ENCODE measurements around the gene KIF22. TPM values are rescaled to one million over a fixed set of nuclear protein-coding genes. Genes with fewer than 3 reads are reported as not detected.

KIF22 gene
- total and polyA plus RNA-seq, 9 of the 15 experiments (the other 6 are each of a cell fraction or from before 2014, with no cell fraction given) = 8.7 to 232 (median 131) TPM

DNA sequence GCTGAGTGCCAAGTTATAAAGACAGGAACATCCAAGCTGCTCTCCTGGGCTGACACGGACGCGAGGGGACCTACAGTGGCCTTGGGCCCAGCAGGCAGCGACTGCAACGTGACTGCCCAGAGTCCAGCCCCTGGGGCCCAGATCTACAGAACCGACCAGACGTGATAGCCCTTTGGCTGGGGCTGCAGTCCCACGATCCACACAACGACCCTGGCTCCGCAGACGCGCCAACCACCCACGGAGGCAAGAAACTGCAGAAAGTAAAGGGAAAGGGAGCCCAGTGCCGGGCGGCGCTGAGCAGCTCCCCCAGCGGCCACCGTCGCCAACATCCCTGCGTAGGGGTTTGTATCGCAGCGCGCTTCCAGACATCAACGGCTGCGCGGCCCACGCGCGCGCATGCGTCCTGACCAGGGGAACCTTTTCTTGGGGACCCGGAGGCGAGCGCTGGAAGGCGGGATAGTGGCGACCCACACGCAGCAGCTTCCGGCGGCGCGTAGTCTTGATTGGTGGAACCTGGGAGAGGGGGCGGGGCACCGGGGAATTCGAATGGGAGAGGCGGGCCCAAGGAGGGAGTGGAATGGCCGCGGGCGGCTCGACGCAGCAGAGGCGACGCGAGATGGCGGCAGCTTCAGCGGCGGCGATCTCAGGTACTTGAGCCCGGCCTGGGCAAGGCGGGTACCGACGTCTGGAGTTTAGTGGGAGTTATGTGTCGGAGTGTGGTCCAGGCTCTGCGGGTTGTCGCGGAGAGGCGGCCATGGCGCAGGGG, at the start of gene KIF22 (continued):
- TF ChIP-seq, protein P1, sequence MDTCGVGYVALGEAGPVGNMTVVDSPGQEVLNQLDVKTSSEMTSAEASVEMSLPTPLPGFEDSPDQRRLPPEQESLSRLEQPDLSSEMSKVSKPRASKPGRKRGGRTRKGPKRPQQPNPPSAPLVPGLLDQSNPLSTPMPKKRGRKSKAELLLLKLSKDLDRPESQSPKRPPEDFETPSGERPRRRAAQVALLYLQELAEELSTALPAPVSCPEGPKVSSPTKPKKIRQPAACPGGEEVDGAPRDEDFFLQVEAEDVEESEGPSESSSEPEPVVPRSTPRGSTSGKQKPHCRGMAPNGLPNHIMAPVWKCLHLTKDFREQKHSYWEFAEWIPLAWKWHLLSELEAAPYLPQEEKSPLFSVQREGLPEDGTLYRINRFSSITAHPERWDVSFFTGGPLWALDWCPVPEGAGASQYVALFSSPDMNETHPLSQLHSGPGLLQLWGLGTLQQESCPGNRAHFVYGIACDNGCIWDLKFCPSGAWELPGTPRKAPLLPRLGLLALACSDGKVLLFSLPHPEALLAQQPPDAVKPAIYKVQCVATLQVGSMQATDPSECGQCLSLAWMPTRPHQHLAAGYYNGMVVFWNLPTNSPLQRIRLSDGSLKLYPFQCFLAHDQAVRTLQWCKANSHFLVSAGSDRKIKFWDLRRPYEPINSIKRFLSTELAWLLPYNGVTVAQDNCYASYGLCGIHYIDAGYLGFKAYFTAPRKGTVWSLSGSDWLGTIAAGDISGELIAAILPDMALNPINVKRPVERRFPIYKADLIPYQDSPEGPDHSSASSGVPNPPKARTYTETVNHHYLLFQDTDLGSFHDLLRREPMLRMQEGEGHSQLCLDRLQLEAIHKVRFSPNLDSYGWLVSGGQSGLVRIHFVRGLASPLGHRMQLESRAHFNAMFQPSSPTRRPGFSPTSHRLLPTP (IDR thresholded peaks at IDR 0.05; ENCODE audit: borderline replicate concordance, extremely low read depth, insufficient read length) = no peak
- peak; percentile 68 for TF ChIP-seq SMARCE1 (IDR thresholded peaks at IDR 0.05)
- no peak for TF ChIP-seq ZNF384 (IDR thresholded peaks at IDR 0.05; ENCODE audit: low read depth, low read length)
- 0 out of 2 replicates have a peak, but pooled peaks have one; percentile 20 for TF ChIP-seq ZBTB1 (CRISPR knock-in tag; IDR thresholded peaks at IDR 0.05; ENCODE audit: borderline replicate concordance, low read depth)
- no peak for TF ChIP-seq ARHGAP35 (IDR thresholded peaks at IDR 0.05; ENCODE audit: partially characterized antibody)
- TF ChIP-seq SMAD2 (IDR thresholded peaks at IDR 0.05; ENCODE audit: low read depth, low read length) = no peak
- TF ChIP-seq, protein P2, sequence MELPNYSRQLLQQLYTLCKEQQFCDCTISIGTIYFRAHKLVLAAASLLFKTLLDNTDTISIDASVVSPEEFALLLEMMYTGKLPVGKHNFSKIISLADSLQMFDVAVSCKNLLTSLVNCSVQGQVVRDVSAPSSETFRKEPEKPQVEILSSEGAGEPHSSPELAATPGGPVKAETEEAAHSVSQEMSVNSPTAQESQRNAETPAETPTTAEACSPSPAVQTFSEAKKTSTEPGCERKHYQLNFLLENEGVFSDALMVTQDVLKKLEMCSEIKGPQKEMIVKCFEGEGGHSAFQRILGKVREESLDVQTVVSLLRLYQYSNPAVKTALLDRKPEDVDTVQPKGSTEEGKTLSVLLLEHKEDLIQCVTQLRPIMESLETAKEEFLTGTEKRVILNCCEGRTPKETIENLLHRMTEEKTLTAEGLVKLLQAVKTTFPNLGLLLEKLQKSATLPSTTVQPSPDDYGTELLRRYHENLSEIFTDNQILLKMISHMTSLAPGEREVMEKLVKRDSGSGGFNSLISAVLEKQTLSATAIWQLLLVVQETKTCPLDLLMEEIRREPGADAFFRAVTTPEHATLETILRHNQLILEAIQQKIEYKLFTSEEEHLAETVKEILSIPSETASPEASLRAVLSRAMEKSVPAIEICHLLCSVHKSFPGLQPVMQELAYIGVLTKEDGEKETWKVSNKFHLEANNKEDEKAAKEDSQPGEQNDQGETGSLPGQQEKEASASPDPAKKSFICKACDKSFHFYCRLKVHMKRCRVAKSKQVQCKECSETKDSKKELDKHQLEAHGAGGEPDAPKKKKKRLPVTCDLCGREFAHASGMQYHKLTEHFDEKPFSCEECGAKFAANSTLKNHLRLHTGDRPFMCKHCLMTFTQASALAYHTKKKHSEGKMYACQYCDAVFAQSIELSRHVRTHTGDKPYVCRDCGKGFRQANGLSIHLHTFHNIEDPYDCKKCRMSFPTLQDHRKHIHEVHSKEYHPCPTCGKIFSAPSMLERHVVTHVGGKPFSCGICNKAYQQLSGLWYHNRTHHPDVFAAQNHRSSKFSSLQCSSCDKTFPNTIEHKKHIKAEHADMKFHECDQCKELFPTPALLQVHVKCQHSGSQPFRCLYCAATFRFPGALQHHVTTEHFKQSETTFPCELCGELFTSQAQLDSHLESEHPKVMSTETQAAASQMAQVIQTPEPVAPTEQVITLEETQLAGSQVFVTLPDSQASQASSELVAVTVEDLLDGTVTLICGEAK (IDR thresholded peaks at IDR 0.05) = peak; percentile 99
- TF ChIP-seq, protein P2 (CRISPR knock-in tag; IDR thresholded peaks at IDR 0.05) = no peak
- no peak for TF ChIP-seq ADNP (tag; IDR thresholded peaks at IDR 0.05)

Measured in K562 (cell line).